Activated T-cell treated with anti-CD3 and anti-CD28 coated beads, Interleukin-2, amount 50 U/mL, for 72 hours (primary cell): ENCODE results near the gene RBMS2. TPM values are rescaled to one million over a fixed set of nuclear protein-coding genes. Genes with fewer than 3 reads are reported as not detected.
"Not testable (repeated sequence)": the region's sequence is repeated elsewhere in the genome, so short reads cannot be mapped to it uniquely, and the experiment has no call there.

ENCODE experiments used
- ATAC-seq, 2 donors: fragments of 150-1000 bp; cut with Tn5 transposase; replicated peaks in 1 of 2; 2 replicates each; pipeline ENCODE4 v1.10.0; 2021; ENCODE audit warnings: moderate library complexity in 2 of 2, mild to moderate bottlenecking in 1 of 2
- DNase-seq, 2 donors: peaks; one replicate each; pipeline ENCODE4 v3.0.0; 2021 to 2022; ENCODE audit warnings: mixed read lengths in 1 of 2
- H3K27ac Mint-ChIP-seq: one replicate; pipeline ENCODE4 v1.8.0; 2022; ENCODE audit warnings: mild to moderate bottlenecking, moderate library complexity, mixed read lengths
- H3K27me3 Mint-ChIP-seq: one replicate; pipeline ENCODE4 v1.8.0; 2022; ENCODE audit warnings: low read depth, mixed read lengths
- H3K36me3 Mint-ChIP-seq, 2 donors: one replicate each; pipeline ENCODE4 v1.8.0; 2022; ENCODE audit warnings: mixed read lengths in 2 of 2, mild to moderate bottlenecking in 1 of 2; ENCODE audit not compliant: insufficient read depth in 2 of 2
- H3K4me1 Mint-ChIP-seq: one replicate; pipeline ENCODE4 v1.8.0; 2022; ENCODE audit warnings: low read depth, mixed read lengths
- H3K4me3 Mint-ChIP-seq, 2 donors: one replicate each; pipeline ENCODE4 v1.8.0; 2022; ENCODE audit warnings: mild to moderate bottlenecking in 2 of 2, mixed read lengths in 2 of 2, moderate library complexity in 2 of 2
- H3K9me3 Mint-ChIP-seq, 2 donors: one replicate each; pipeline ENCODE4 v1.8.0; 2022; ENCODE audit warnings: mixed read lengths in 2 of 2
- total RNA-seq, 2 donors: library from RNA; stranded (reverse); gene quantifications; one replicate each; pipeline ENCODE4 v1.2.3, GENCODE V29; 2022

The RBMS2 gene
- total RNA-seq, 2 donors from 2014 or later, result 7.9 to 12.7 TPM

GRCh38 chr12:56572288-56572687 is 50.7 kb downstream of the RBMS2 start:
- no peak overlapping the region for H3K27ac Mint-ChIP-seq
- no peaks in the 10 kb centered on the region for H3K27me3 Mint-ChIP-seq
- H3K9me3 Mint-ChIP-seq, result no peaks in the 10 kb centered on the region
- peaks cover 26% of the 10 kb centered on the region for H3K4me1 Mint-ChIP-seq
- DNase-seq (no peak), ATAC-seq (no peak)
- H3K36me3 Mint-ChIP-seq, result no peaks in the 10 kb centered on the region
- no peak overlapping the region for H3K4me3 Mint-ChIP-seq

GRCh38 chr12:56574210-56574609 is 52.6 kb downstream of the RBMS2 start:
- ATAC-seq, result no peak

GRCh38 chr12:56577248-56577647 is 55.6 kb downstream of the RBMS2 start:
- DNase-seq, H3K4me3 Mint-ChIP-seq, H3K27ac Mint-ChIP-seq, H3K9me3 Mint-ChIP-seq, ATAC-seq, H3K27me3 Mint-ChIP-seq, H3K36me3 Mint-ChIP-seq: not testable (repeated sequence)
- peaks cover 15% of the 10 kb centered on the region for H3K4me1 Mint-ChIP-seq

More at GRCh38 chr12:56574210-56574609, 52.6 kb downstream of the RBMS2 start:
- peaks cover 23% of the 10 kb centered on the region for H3K4me1 Mint-ChIP-seq
- no peaks in the 10 kb centered on the region for H3K36me3 Mint-ChIP-seq
- no peaks in the 10 kb centered on the region for H3K9me3 Mint-ChIP-seq
- DNase-seq, result no peak
- no peaks in the 10 kb centered on the region for H3K27me3 Mint-ChIP-seq
- H3K27ac Mint-ChIP-seq, result no peak overlapping the region
- H3K4me3 Mint-ChIP-seq, result peak overlapping the region in 1 of 2 donors; percentile 18

- Mint-ChIP-seq H3K36me3 (no peaks in the 10 kb centered on the region), H3K27ac (no peak overlapping the region), H3K27me3 (no peaks in the 10 kb centered on the region), H3K9me3 (no peaks in the 10 kb centered on the region), H3K4me3 (no peak overlapping the region), H3K4me1 (peaks cover 17% of the 10 kb centered on the region)
- ATAC-seq, result no peak
- no peak for DNase-seq
Observed at GRCh38 chr12:56578983-56579546, 57.4 kb downstream of the RBMS2 start.

- H3K4me1 Mint-ChIP-seq, result peaks cover 17% of the 10 kb centered on the region
- H3K9me3 Mint-ChIP-seq, result no peaks in the 10 kb centered on the region
- DNase-seq (peak; percentile 47 to 56), ATAC-seq (peak; percentile 98)
- H3K4me3 Mint-ChIP-seq, result peak overlapping the region; percentile 30 to 40
- no peaks in the 10 kb centered on the region for H3K27me3 Mint-ChIP-seq
- no peaks in the 10 kb centered on the region for H3K36me3 Mint-ChIP-seq
- H3K27ac Mint-ChIP-seq, result peak overlapping the region; percentile 21
Observed at GRCh38 chr12:56581418-56582145, 60.0 kb downstream of the RBMS2 start.

GRCh38 chr12:56585098-56585497 is 63.5 kb downstream of the RBMS2 start:
- H3K4me3 Mint-ChIP-seq, result no peak overlapping the region
- no peaks in the 10 kb centered on the region for H3K27me3 Mint-ChIP-seq
- ATAC-seq, result no peak
- H3K36me3 Mint-ChIP-seq, result no peaks in the 10 kb centered on the region
- peaks cover 17% of the 10 kb centered on the region for H3K4me1 Mint-ChIP-seq
- H3K9me3 Mint-ChIP-seq, result no peaks in the 10 kb centered on the region
- H3K27ac Mint-ChIP-seq, result no peak overlapping the region
- no peak for DNase-seq

- no peaks in the 10 kb centered on the region for H3K4me1 Mint-ChIP-seq
- no peak for DNase-seq
- H3K27me3 Mint-ChIP-seq, result no peaks in the 10 kb centered on the region
- no peaks in the 10 kb centered on the region for H3K36me3 Mint-ChIP-seq
- no peaks in the 10 kb centered on the region for H3K9me3 Mint-ChIP-seq
- H3K4me3 Mint-ChIP-seq, result no peak overlapping the region
- no peak overlapping the region for H3K27ac Mint-ChIP-seq
- no peak for ATAC-seq
Observed at GRCh38 chr12:56589783-56590182, 68.2 kb downstream of the RBMS2 start.

GRCh38 chr12:56590237-56590830 is 68.7 kb downstream of the RBMS2 start:
- no peak overlapping the region for H3K4me3 Mint-ChIP-seq
- H3K27me3 Mint-ChIP-seq, result no peaks in the 10 kb centered on the region
- peak; percentile 71 to 72 for ATAC-seq
- H3K36me3 Mint-ChIP-seq, result no peaks in the 10 kb centered on the region
- no peaks in the 10 kb centered on the region for H3K4me1 Mint-ChIP-seq
- DNase-seq, result peak; percentile 16 to 17
- H3K9me3 Mint-ChIP-seq, result no peaks in the 10 kb centered on the region
- H3K27ac Mint-ChIP-seq, result no peak overlapping the region

- H3K36me3 Mint-ChIP-seq, result peaks cover 0 to 3% of the 10 kb centered on the region in 2 donors
- ATAC-seq (no peak), DNase-seq (no peak)
- no peaks in the 10 kb centered on the region for H3K9me3 Mint-ChIP-seq
- H3K4me1 Mint-ChIP-seq, result peaks cover 7% of the 10 kb centered on the region
- H3K4me3 Mint-ChIP-seq, result no peak overlapping the region
- no peak overlapping the region for H3K27ac Mint-ChIP-seq
- H3K27me3 Mint-ChIP-seq, result no peaks in the 10 kb centered on the region
Observed at GRCh38 chr12:56591126-56591525, 69.5 kb downstream of the RBMS2 start.

GRCh38 chr12:56591961-56592360 is 70.3 kb downstream of the RBMS2 start:
- Mint-ChIP-seq H3K4me1 (peaks cover 11% of the 10 kb centered on the region), H3K27me3 (no peaks in the 10 kb centered on the region), H3K4me3 (no peak overlapping the region), H3K9me3 (no peaks in the 10 kb centered on the region), H3K36me3 (peaks cover 0 to 3% of the 10 kb centered on the region in 2 donors), H3K27ac (peak overlapping the region; percentile 8)
- DNase-seq (no peak), ATAC-seq (no peak)

- peak; percentile 58 to 59 for DNase-seq
- Mint-ChIP-seq H3K4me3 (no peak overlapping the region), H3K36me3 (peaks cover 0 to 11% of the 10 kb centered on the region in 2 donors), H3K4me1 (peaks cover 14% of the 10 kb centered on the region), H3K27me3 (no peaks in the 10 kb centered on the region), H3K27ac (no peak overlapping the region), H3K9me3 (no peaks in the 10 kb centered on the region)
- ATAC-seq, result peak; percentile 58 to 59
Observed at GRCh38 chr12:56593909-56594621, 72.4 kb downstream of the RBMS2 start.

GRCh38 chr12:56596815-56597214 is 75.2 kb downstream of the RBMS2 start:
- H3K27ac Mint-ChIP-seq, result peak overlapping the region; percentile 3
- no peak for DNase-seq
- peaks cover 3 to 23% of the 10 kb centered on the region in 2 donors for H3K36me3 Mint-ChIP-seq
- no peaks in the 10 kb centered on the region for H3K9me3 Mint-ChIP-seq
- peaks cover 14% of the 10 kb centered on the region for H3K4me1 Mint-ChIP-seq
- no peak overlapping the region for H3K4me3 Mint-ChIP-seq
- no peaks in the 10 kb centered on the region for H3K27me3 Mint-ChIP-seq
- no peak for ATAC-seq

GRCh38 chr12:56599041-56599440 is 77.4 kb downstream of the RBMS2 start:
- no peaks in the 10 kb centered on the region for H3K9me3 Mint-ChIP-seq
- no peak for ATAC-seq
- peaks cover 8 to 29% of the 10 kb centered on the region in 2 donors for H3K36me3 Mint-ChIP-seq
- peaks cover 14% of the 10 kb centered on the region for H3K4me1 Mint-ChIP-seq
- no peak overlapping the region for H3K27ac Mint-ChIP-seq
- H3K27me3 Mint-ChIP-seq, result no peaks in the 10 kb centered on the region
- no peak overlapping the region for H3K4me3 Mint-ChIP-seq
- no peak for DNase-seq
